Activated T-helper 1 cell treated with anti-CD3 and anti-CD28 coated beads, Interleukin-2, amount 50 U/mL, for 16 hours (primary cell): ENCODE measurements around the gene MDM4.

Experiments
- DNase-seq, 2 donors: peaks; one replicate each; pipeline ENCODE4 v3.0.0-alpha.2; 2020; ENCODE audit warnings: low read depth in 1 of 2, low spot score in 1 of 2

Gene MDM4

DNA sequence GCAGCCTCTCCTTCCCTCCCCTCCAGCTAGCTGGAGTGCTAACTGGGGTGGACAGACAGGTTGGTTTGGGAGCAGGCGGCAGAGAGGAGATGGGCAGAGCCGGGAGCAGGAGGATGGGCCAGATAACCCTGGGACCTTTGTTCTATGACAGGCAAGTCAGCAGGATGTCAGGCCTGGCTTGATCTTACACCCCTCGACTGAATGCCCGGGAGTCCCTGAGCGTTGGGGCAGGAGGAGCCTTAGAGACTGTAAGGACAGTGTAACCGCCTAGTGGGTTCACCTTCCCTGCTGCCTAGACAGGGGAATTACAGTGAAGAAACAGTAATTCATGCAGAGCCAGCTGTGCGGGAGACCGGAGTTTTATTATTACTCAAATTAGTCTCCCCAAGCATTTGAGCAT is 60.2 kb downstream of the MDM4 start:
- no peak for DNase-seq

DNA sequence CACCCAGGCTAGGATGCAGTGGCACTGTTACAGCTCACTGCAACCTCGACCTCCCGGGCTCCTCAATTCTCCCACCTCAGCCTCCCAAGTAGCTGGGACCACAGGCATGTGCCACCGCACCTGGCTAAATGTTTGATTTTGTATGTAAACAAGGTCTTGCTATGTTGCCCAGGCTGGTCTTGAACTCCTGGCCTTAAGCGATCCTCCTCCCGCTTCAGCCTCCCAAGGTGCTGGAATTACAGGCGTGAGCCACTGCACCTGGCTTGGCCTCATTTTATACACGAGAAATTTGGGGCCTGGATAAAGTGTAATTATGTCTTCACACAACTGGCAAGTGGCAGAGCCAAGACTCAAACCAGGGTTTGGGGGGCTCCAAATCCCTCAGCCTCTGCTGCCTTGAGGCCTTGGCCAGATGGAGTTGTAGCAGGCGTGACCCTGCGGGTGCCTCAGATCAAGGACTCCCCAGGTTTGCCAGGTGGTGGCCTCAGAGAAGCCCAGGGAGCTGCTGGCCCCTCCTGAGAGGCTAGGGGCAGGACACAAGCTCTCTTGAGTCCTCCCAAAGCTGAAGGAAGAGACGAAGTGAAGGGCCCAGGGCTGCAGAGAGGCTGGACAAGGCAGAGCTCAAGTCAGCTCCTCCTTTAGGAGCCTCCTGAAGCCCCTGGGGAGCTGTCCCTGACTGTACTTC is 61.7 kb downstream of the MDM4 start:
- DNase-seq: no peak

DNA sequence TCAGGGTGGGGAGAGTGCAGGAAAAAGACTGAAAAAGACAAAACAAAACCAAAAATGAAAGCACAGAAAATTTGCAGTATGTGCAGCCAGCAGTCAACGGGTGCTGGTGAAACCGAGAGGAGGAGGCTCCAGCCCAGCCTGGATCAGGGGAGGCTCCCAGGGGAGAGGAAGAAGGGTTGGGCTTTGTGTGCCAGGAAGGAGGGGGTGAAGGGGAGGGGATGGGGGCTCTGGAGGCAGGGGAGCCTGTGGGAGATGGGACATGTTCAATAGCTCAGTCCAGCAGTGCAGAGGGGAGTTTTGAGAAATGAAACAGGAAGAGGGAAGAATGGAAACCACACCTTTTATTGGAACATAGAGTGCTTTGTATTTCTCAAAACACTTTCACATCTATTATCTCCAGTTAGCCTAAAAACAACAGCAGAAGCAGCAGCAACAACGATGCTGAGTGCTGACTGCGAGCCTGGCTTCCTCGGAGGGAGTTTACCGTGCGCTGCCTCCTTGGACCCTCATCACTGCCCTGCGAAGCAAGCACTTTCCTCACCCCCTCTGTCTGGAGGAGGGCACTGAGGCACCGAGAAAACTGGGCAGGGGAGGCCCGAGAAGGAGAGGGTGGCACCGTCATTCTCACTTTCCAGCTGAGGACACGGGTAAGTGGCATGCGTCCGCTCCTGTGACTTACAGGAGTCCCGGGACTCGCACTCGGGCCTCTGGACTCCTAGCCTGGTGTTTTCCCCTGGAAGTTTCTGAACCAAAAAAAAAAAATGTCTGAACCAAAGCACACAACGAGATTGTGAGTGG is 62.9 kb downstream of the MDM4 start:
- DNase-seq: no peak

DNA sequence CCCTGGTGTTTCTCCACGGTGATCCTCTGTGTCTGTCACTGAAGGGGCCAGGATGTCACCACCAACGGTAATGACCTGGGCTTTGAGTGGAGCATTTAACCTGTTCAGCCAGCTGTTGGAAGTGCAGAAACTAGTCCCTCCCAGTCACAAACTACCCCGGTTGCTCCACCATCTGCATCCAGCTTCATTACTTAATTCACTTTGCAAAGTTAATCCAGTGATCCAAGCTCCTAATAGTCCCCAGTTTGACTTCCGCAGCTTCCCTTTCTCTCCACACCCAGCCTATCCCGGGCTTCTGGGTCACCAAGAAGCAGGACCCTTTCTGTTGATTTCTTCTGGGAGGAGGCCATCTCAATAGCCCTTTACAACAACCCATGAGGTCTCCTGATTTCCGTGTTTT is 63.5 kb downstream of the MDM4 start:
- DNase-seq: no peak

GRCh38 chr1:204580862-204581261 is 64.7 kb downstream of the MDM4 start:
- no peak for DNase-seq

GRCh38 chr1:204581759-204582158 is 65.6 kb downstream of the MDM4 start:
- no peak for DNase-seq

- DNase-seq: no peak
Measured at GRCh38 chr1:204583909-204584632, 67.9 kb downstream of the MDM4 start.

DNA sequence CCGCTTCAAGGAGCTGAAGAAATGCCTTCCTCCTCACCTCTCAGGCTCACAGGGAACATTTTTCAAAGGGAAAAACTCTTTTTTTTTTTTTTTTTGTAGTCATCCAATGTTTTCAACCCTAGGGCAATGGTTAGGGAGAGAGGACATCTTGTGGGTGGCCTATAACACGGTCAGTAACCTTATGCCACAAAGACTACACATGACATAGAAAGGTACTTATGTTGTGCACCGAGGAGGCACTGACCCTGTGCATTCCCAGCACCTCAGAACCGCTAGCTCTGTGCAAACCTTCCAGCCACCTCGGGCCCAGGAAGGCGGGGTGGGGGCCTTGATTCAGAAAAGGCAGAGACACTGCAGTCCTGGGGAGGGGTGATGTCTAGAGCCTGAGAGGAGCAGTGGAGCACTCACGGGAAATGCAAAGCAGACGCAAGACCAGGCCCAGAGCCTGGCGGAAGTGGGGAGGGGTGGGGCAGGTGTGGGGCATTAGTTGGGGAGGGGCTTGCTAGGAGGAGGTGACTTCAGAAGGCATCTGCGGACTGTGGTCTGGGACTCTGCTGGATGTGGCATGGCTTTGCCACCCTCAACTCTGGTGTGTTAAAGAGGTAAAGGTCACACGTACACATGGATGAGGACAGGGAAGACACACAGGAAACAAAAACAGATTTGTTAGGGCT is 68.6 kb downstream of the MDM4 start:
- no peak for DNase-seq

- no peak for DNase-seq
Measured at GRCh38 chr1:204587621-204588020, 71.4 kb downstream of the MDM4 start.

- DNase-seq: no peak
Measured at GRCh38 chr1:204588826-204589225, 72.6 kb downstream of the MDM4 start.

DNA sequence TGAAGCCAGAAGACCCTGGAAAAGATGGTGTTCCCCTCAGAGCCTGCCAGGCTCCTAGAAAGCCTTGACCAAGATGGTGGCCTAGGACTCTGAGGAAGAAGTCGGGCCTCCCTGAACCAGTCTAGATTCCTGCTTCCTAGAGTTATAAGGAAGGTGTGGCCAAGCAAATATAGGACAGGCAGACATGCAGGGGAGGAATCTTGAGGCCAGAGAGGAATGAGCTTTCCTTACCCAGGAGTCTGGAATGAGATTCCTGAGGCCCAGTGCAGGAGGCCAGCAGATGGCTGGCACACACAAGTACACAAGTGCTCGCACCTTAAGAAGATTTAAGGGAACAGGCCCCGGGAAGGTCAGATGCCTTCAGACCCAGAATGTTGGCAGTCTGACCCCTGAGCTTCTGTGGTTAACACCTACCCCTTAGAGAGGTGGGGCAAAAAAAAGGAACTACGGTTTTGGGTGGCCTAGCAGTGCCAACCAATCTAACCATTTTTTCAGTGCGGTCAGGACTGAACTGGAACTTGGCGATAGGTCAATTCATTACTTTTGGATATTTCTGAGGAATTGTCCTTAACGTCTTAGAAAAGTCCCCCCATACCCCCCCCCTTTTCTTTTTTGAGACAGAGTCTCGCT is 73.3 kb downstream of the MDM4 start:
- no peak for DNase-seq

- no peak for DNase-seq
Measured at GRCh38 chr1:204591473-204592090, 75.4 kb downstream of the MDM4 start.

DNA sequence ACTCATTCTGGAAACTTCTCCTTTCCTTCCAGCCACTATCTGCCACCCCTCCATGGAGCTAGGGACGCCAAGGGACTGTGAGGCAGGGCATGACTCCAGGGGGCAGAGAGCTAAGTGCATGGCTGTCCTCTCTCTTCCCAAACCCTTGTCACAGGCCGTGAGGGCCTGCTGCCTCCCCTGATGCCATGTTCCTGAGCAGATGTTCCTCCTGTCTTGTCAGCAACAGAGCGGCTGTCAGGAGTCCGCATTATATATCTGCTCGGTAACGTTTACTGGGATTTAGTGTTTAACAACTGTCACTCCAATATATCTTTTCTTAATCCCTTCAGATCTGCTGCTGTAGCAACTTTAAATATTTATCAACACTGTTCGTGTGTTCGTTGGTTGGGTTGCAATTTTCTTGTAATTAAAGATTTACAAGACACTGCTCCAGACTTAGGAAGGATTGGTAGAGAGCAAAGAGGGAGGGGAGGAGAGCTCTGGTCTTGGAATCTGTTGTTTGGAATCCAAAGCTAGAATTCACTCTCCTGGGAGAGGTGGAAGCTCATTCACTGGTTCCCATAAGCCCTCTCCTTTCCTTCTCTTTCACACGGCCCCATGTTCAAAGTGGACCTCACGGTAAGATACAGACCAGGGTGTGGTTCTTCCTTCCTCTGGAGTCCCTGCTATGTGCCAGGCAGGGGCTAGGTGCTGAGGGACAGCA is 76.2 kb downstream of the MDM4 start:
- DNase-seq: no peak

GRCh38 chr1:204598319-204598969 is 82.2 kb downstream of the MDM4 start:
- DNase-seq: no peak

GRCh38 chr1:204599098-204599497 is 82.9 kb downstream of the MDM4 start:
- DNase-seq: no peak

DNA sequence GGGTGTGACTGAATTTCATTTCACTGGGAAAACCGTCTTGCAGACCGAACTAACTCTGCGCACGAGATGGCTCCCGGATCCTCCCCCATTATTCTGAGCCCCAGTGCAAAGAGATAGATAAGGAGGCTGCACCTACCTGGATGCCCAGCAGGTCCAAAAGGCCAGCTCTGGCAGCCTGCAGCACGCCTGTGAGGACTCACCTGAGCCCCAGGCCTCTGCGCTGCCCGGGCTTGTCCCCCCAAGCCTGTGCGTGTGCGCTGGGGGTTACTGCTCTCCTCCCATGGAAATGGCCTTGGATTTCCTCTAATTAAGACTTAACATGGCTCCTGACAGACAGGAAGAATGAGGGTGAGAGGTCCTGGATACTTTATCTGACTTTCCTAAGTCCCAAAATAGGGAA is 83.4 kb downstream of the MDM4 start:
- DNase-seq: no peak

GRCh38 chr1:204600203-204600602 is 84.0 kb downstream of the MDM4 start:
- no peak for DNase-seq

GRCh38 chr1:204600968-204601367 is 84.8 kb downstream of the MDM4 start:
- no peak for DNase-seq

DNA sequence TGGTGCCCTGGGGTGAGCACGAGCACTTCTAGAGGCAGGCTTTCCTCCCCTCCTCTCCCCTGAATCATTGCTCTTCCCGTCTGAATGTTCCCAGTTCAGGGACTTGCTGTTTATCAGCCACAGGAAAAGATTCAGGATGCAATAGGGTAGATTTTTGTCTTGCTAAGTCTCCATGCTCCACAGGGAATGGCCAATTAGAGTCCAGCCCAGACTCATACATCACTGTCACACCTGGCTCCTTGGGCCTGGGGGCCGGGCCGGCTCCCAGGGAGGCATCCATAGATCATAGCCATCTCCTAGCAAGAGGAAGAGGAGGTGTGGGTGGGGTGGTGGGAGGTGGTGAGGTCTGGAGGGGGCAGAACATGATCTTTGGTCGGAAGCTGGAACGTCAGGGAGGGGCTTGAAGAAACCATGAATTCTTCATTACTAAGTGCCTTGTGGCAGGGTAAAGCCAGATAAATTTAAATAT is 85.9 kb downstream of the MDM4 start:
- DNase-seq: no peak
